GM12878 (cell line): ENCODE results near the gene MGAT2. TPM values are rescaled to one million over a fixed set of nuclear protein-coding genes. Genes with fewer than 3 reads are reported as not detected.

Experiments used
- ATAC-seq: fragments of 200-7000 bp; cut with Tn5 transposase; 3 replicates; pipeline ENCODE4 v1.9.1; 2020; ENCODE audit warnings: mild to moderate bottlenecking, moderate library complexity
- Bru-seq: library from RNA; stranded (reverse); fragments of 400-500 nt; gene quantifications from one replicate; lab custom pipeline; 2021; lab: Mats Ljungman, UMichigan
- BruChase-seq, 2 experiments: library from RNA; stranded (reverse); fragments of 400-500 nt; gene quantifications; one replicate each; lab custom pipeline; 2021; lab: Mats Ljungman, UMichigan
- BruUV-seq: library from RNA; stranded (reverse); fragments of 400-500 nt; replicated peaks from 2 replicates; lab custom pipeline; 2021; lab: Mats Ljungman, UMichigan
- CTCF ChIA-PET: fragments of 300-600 bp; sonication (Branson Sonifier 250); formaldehyde crosslinking; extraction: SDS; loops from one replicate; lab custom pipeline; 2021; ENCODE audit warnings: inconsistent platforms; lab: Yijun Ruan, JAX
- POLR2A ChIA-PET: fragments of 350-600 bp; formaldehyde crosslinking; extraction: SDS; loops from one replicate; lab custom pipeline; 2021; ENCODE audit warnings: inconsistent platforms; lab: Charles Lee
- RAD21 ChIA-PET: fragments of 300-600 bp; sonication (Branson Sonifier 250); formaldehyde crosslinking; loops from one replicate; lab custom pipeline; 2023; ENCODE audit warnings: antibody characterized with exemption; ENCODE audit not compliant: unreplicated experiment; lab: Charles Lee
- SMC1A ChIA-PET: fragments of 300-600 bp; sonication (Branson Sonifier 250); formaldehyde crosslinking; loops from one replicate; lab custom pipeline; 2023; ENCODE audit not compliant: unreplicated experiment, uncharacterized antibody; lab: Charles Lee
- DNase-seq: peaks from one replicate; pipeline ENCODE4 v3.0.0-alpha.2; 2011; ENCODE audit warnings: low read depth, low spot score
- FAIRE-seq: peaks from 3 replicates; lab custom pipeline; 2011; peaks lifted over from hg19 to GRCh38; lab: Jason Lieb, UNC
- H2AFZ ChIP-seq: 2 replicates; pipeline ENCODE4 v1.6.0; 2011; ENCODE audit warnings: low read depth, low read length, control low read depth; ENCODE audit not compliant: control insufficient read depth
- H3K27ac ChIP-seq: 2 replicates; pipeline ENCODE4 v1.5.1; 2011; ENCODE audit warnings: control low read depth; ENCODE audit not compliant: control insufficient read depth, insufficient read depth
- H3K27me3 ChIP-seq, 2 experiments: replicated peaks in 1 of 2; 2 replicates each; pipeline versions ENCODE4 v1.6.0 to v1.6.1; 2011; ENCODE audit warnings: low read length in 1 of 2; ENCODE audit not compliant: control insufficient read depth in 2 of 2, insufficient read depth in 2 of 2
- H3K36me3 ChIP-seq, 2 experiments: 2 replicates each; pipeline ENCODE4 v1.5.1; 2011; ENCODE audit warnings: low read length in 1 of 2; ENCODE audit not compliant: control insufficient read depth in 2 of 2, insufficient read depth in 2 of 2
- H3K4me1 ChIP-seq: 2 replicates; pipeline ENCODE4 v1.6.1; 2011; ENCODE audit warnings: mild to moderate bottlenecking, low read length, moderate library complexity, mixed read lengths; ENCODE audit not compliant: control insufficient read depth, insufficient read depth
- H3K4me2 ChIP-seq: 2 replicates; pipeline ENCODE4 v1.6.0; 2011; ENCODE audit warnings: control low read depth; ENCODE audit not compliant: control insufficient read depth, insufficient read depth
- H3K4me3 ChIP-seq: fragments of 200-600 bp; sonication (generic); 2 replicates; pipeline ENCODE4 v1.5.1; 2016
- H3K79me2 ChIP-seq: 2 replicates; pipeline ENCODE4 v1.6.0; 2011; ENCODE audit warnings: low read length; ENCODE audit not compliant: control insufficient read depth, insufficient read depth
- H3K9ac ChIP-seq: 2 replicates; pipeline ENCODE4 v1.8.0; 2011; ENCODE audit warnings: low read length, control low read depth, mixed read lengths; ENCODE audit not compliant: control insufficient read depth, insufficient read depth
- H3K9me3 ChIP-seq: replicated peaks from 3 replicates; pipeline ENCODE4 v1.5.1; 2011; ENCODE audit warnings: mild to moderate bottlenecking, low read length; ENCODE audit not compliant: control insufficient read depth, insufficient read depth
- H4K20me1 ChIP-seq: 2 replicates; pipeline ENCODE4 v1.6.0; 2011; ENCODE audit not compliant: control insufficient read depth, insufficient read depth
- BACH1 ChIP-seq: fragments of 450-650 bp; IDR thresholded peaks from 2 replicates; pipeline ENCODE4 v1.6.1; 2017; ENCODE audit warnings: mild to moderate bottlenecking, borderline replicate concordance
- EGR1 ChIP-seq, 2 experiments: IDR thresholded peaks; 1 replicate in 1 of 2; 2 replicates in 1 of 2; pipeline ENCODE4 v1.6.1; 2011 to 2012; ENCODE audit warnings: low read depth in 2 of 2, low read length in 2 of 2, borderline replicate concordance in 1 of 2, mild to moderate bottlenecking in 1 of 2, moderate library complexity in 1 of 2
- ESRRA ChIP-seq: IDR thresholded peaks from 2 replicates; pipeline ENCODE4 v1.6.1; 2012; ENCODE audit warnings: mild to moderate bottlenecking, low read length, improper control_type of control experiment
- EZH2 ChIP-seq: IDR thresholded peaks from 2 replicates; pipeline ENCODE4 v1.6.1; 2012; ENCODE audit warnings: low read depth, mild to moderate bottlenecking, control low read depth, inconsistent platforms, low read length, borderline replicate concordance; ENCODE audit not compliant: control insufficient read depth
- GATAD2B ChIP-seq: fragments of 450-650 bp; conservative IDR thresholded peaks from 2 replicates; pipeline ENCODE4 v1.6.1; 2017; ENCODE audit warnings: low read depth, mild to moderate bottlenecking, moderate library complexity
- HCFC1 ChIP-seq: fragments of 150-350 bp; IDR thresholded peaks from 2 replicates; pipeline ENCODE4 v1.6.1; 2014; ENCODE audit warnings: low read length
- MYC ChIP-seq: IDR thresholded peaks from 2 replicates; pipeline ENCODE4 v1.6.1; 2011; ENCODE audit warnings: mild to moderate bottlenecking, low read length, moderate library complexity, inconsistent platforms; ENCODE audit not compliant: insufficient read depth, insufficient replicate concordance, insufficient read length, severe bottlenecking
- NR2C2 ChIP-seq: IDR thresholded peaks from 2 replicates; pipeline ENCODE4 v1.6.1; 2011; ENCODE audit warnings: borderline replicate concordance, low read depth; ENCODE audit not compliant: control insufficient read depth, insufficient read length
- RAD21 ChIP-seq: IDR thresholded peaks from 2 replicates; pipeline ENCODE4 v1.6.1; 2011; ENCODE audit warnings: mild to moderate bottlenecking, low read depth, low read length, moderate library complexity; ENCODE audit not compliant: insufficient read depth
- RAD51 ChIP-seq: fragments of 450-650 bp; IDR thresholded peaks from 2 replicates; pipeline ENCODE4 v1.6.1; 2016; ENCODE audit warnings: moderate library complexity, mild to moderate bottlenecking, inconsistent platforms
- RELB ChIP-seq: fragments of 450-650 bp; IDR thresholded peaks from 2 replicates; pipeline ENCODE4 v1.6.1; 2017; ENCODE audit warnings: low read depth, mild to moderate bottlenecking, moderate library complexity
- SRF ChIP-seq, 2 experiments: IDR thresholded peaks; 2 replicates each; pipeline ENCODE4 v1.6.1; 2011; ENCODE audit warnings: low read depth in 2 of 2, low read length in 2 of 2, mild to moderate bottlenecking in 1 of 2, moderate library complexity in 1 of 2
- WRNIP1 ChIP-seq: IDR thresholded peaks from 2 replicates; pipeline ENCODE4 v1.6.1; 2011; ENCODE audit warnings: low read depth, low read length, improper control_type of control experiment, borderline replicate concordance
- ZBED1 ChIP-seq: IDR thresholded peaks from 2 replicates; pipeline ENCODE4 v1.6.1; 2016; ENCODE audit warnings: borderline replicate concordance
- WGBS: methylation state at CpG from one replicate; pipeline ENCODE4 v1.1.6; 2016; ENCODE audit warnings: low lambda C conversion rate; ENCODE audit not compliant: insufficient replicate concordance, insufficient coverage; ENCODE audit errors: missing lambda C conversion rate; 5-methylcytosine and 5-hydroxymethylcytosine counted together
- in situ Hi-C: fragments of 300-500 bp; cut with MboI; formaldehyde crosslinking; loops from 9 replicates; pipeline ENCODE4 v1.14.3; 2018; ENCODE audit warnings: mixed read lengths
- intact Hi-C: fragments of 100-400 bp; cut with micrococcal nuclease; formaldehyde crosslinking; loops from one replicate; pipeline ENCODE4 v1.14.2; 2022; ENCODE audit not compliant: unreplicated experiment
- long read RNA-seq, 2 experiments: library from polyadenylated mRNA; unstranded; transcript quantifications; one replicate each; pipeline ENCODE4 v2.0.0, GENCODE V29; 2019 to 2020
- polyA minus RNA-seq, 3 experiments: library from RNA; depleted of rRNA, polyadenylated mRNA; stranded (reverse); fragments of >200 nt; gene quantifications; 2 replicates each; pipeline ENCODE4 v1.2.3, GENCODE V29; 2011
- polyA plus RNA-seq, 11 experiments: library from polyadenylated mRNA; depleted of rRNA in 4 of 11; unstranded in 6 of 11; stranded (reverse) in 5 of 11; fragments of >200 nt; fragmentation: Nextera tagmentation in 4 of 11; fragmentation: Illumina TruSeq in 1 of 11; extraction: Ambion mirVana in 4 of 11; extraction: Trizol in 1 of 11; gene quantifications; 1 replicate in 1 of 11; 2 replicates in 10 of 11; pipeline versions ENCODE4 v1.2.1 to v1.2.3, GENCODE V29; 2011 to 2016; ENCODE audit warnings: inconsistent platforms in 2 of 11, missing spikeins in 2 of 11, low read depth in 1 of 11
- total RNA-seq, 4 experiments: library from RNA; depleted of rRNA in 3 of 4; stranded (reverse); fragments of >200 nt in 3 of 4; fragmentation: Illumina TruSeq in 1 of 4; extraction: Trizol in 1 of 4; gene quantifications; 2 replicates each; pipeline versions ENCODE4 v1.2.1 to v1.2.3, GENCODE V29; 2013 to 2021

The MGAT2 gene
- 32.0 and 34.6 TPM in 2 replicates for total RNA-seq (2013; cell fraction: nucleolus; rRNA removed)
- total RNA-seq (2014; rRNA removed), result 51.8 and 57.9 TPM in 2 replicates
- 38.5 and 38.6 TPM in 2 replicates for total RNA-seq (2014; rRNA removed; fragmentation: Illumina TruSeq; extraction: Trizol)
- total RNA-seq (2021), result 47.9 and 49.5 TPM in 2 replicates
- 3.2 TPM for polyA plus RNA-seq (2011; ENCODE audit: low read depth)
- polyA plus RNA-seq (2011; rRNA removed), result 26.6 and 35.3 TPM in 2 replicates
- 23.4 and 24.2 TPM in 2 replicates for polyA plus RNA-seq (2011; cell fraction: cytosol; rRNA removed)
- 15.5 and 17.3 TPM in 2 replicates for polyA plus RNA-seq (2011; cell fraction: nucleus; rRNA removed)
- 16.5 and 26.1 TPM in 2 replicates for polyA plus RNA-seq (2012)
- polyA plus RNA-seq (2014; fragmentation: Illumina TruSeq; extraction: Trizol), result 38.0 and 45.9 TPM in 2 replicates
- under 1 TPM in 1 of 2 experiments, not detected in 1; 0.03 TPM for polyA plus RNA-seq (2014; fragmentation: Nextera tagmentation; extraction: Ambion mirVana)
- 32.9 and 34.7 TPM in 2 replicates for polyA plus RNA-seq (2014; rRNA removed)
- polyA plus RNA-seq (2016; fragmentation: Nextera tagmentation; extraction: Ambion mirVana), result 10 to 100 TPM; 38.0 to 39.3 TPM
- 25.2 and 31.7 TPM in 2 replicates for polyA minus RNA-seq (2011; rRNA and poly(A)+ RNA removed)
- polyA minus RNA-seq (2011; cell fraction: cytosol; rRNA and poly(A)+ RNA removed), result 13.8 and 15.4 TPM in 2 replicates
- 18.0 and 25.3 TPM in 2 replicates for polyA minus RNA-seq (2011; cell fraction: nucleus; rRNA and poly(A)+ RNA removed)
- percentile 96 among the genes with signal in this experiment for Bru-seq, nascent RNA
- percentile 81 among the genes with signal in this experiment for BruChase-seq, experiment 1, labeled RNA remaining after a 6-hour chase
- percentile 98 among the genes with signal in this experiment for BruChase-seq, experiment 2, labeled RNA remaining after a 2-hour chase
- long read RNA-seq, experiment 1, transcript MGAT2-201 (1 exons, 2,687 nt), result major isoform, 11 of 11 reads
- long read RNA-seq, experiment 1, partial matches to known transcripts, result 0 of 11 reads
- long read RNA-seq, experiment 1, other reads (novel, unspliced or antisense), result 0 of 11 reads
- long read RNA-seq, experiment 2, transcript MGAT2-201 (1 exons, 2,687 nt), result major isoform, 17 of 17 reads
- long read RNA-seq, experiment 2, partial matches to known transcripts, result 0 of 17 reads
- long read RNA-seq, experiment 2, other reads (novel, unspliced or antisense), result 0 of 17 reads

DNA sequence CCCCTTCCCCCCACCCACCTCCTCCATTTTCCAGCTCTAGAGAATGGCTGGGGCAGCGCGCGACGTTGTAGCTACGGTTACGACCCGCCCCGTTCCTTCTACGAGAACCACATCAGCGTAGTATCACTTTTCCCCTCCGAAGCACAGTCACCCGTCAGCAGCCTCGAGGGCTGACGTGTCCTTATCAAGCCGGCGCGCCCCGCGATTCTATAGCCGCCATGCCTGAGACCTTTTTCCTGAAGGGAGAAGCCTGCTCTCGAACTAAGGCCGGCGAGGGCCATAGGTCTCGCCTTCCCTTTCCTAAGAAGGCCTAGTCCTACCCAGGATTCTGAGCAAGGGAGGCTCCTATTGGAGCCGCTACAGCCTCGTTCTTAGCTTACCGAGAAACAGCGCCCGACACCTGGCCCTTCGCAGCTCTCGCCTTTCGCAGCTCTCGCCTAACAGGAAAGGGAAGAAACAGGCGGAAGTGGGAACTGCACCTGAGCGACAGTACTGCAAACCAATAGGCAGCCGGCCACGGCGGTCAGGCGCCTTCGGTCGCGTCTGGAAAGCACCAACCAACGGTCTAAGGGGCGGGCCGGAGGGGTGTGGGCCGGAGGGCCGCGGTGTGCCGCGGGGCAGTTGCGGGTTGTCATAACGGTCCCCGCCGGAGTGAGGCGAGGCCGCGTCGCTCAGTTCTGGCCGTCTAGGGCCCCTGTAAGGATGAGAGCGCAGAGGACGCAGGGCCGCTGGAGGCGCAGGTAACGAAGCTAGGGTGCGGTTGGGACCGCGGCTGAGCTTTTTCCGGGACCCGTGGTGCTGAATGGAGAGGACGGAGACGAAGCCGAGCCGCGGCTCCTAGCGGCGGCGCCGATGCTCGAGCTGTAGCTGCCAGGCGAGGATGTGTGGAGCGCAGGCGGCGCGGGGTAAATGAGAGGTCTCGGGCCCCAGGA lies at the start of gene MGAT2, which contains the start of gene RPL36AL:
Gene MGAT2, plus strand, starts transcription at position 618 of the 932 bp plus-strand sequence. CDS start 470 bp downstream, outside the sequence.
Gene RPL36AL, minus strand, starts transcription at position 445 of the 932 bp plus-strand sequence. CDS start 1,522 bp downstream, outside the sequence.
- Histone ChIP-seq H2AFZ (peak within 1 kb of the TSS; percentile 73), H3K4me2 (peak within 1 kb of the TSS; percentile 95), H3K36me3 (peaks cover 0 to 6% of the 10 kb centered on the region in 2 experiments; a peak in 3 of 4 replicates), H3K4me1 (no peaks in the 10 kb centered on the region; the same call in 1 of the 2 replicates), H4K20me1 (no peaks in the 10 kb centered on the region), H3K4me3 (peak within 1 kb of the TSS; percentile 92), H3K27me3 (no peaks in the 10 kb centered on the region), H3K9me3 (no peaks in the 10 kb centered on the region), H3K9ac (peak within 1 kb of the TSS; percentile 98), H3K79me2 (peaks cover 82% of the 10 kb centered on the region), H3K27ac (peak within 1 kb of the TSS; percentile 98)
- ChIA-PET CTCF (interaction anchor here (0.8 to 2.7 kb wide), 15 partner anchors 9 to 242 kb away, joined by 3 to 23 read pairs (median 6); partner anchors contain the start of genes DNAAF2, LRR1, NEMF and RPS29), SMC1A (interaction anchor here (0.7 to 3.2 kb wide), 15 partner anchors 10 to 248 kb away, joined by 3 to 28 read pairs (median 5); partner anchors contain the start of genes LRR1 and RPS29), POLR2A (interaction anchor here (0.5 to 6.2 kb wide), 29 partner anchors 8 to 1157 kb away, joined by 3 to 122 read pairs (median 6); partner anchors contain the start of genes DNAAF2, KLHDC2, LRR1 and NEMF), RAD21 (interaction anchor here (0.7 to 5.8 kb wide), 15 partner anchors 9 to 742 kb away, joined by 3 to 82 read pairs (median 5); partner anchors contain the start of genes DNAAF2, KLHDC2, LRR1 and RPS29)
- ATAC-seq (peak; percentile 92), DNase-seq (peak; percentile 97), FAIRE-seq (peak; percentile 27)
- intact Hi-C loops (loop anchor here (1.0 to 5.0 kb wide), 3 partner anchors 22 to 1047 kb away; partner anchors contain the start of genes LRR1, RPS29 and SAV1), in situ Hi-C loops (loop anchor here (10.0 kb wide), 1 partner anchor 1204 kb away; no protein-coding TSS in a partner anchor)
- no TSS peak for BruUV-seq
- WGBS, result under 1% methylated on average over 78 of the region's 85 CpGs
- TF ChIP-seq EZH2 (no peak), RAD21 (no peak), NR2C2 (no peak), GATAD2B (peak; percentile 78), BACH1 (peak; percentile 88), ESRRA (no peak), RELB (peak; percentile 28), SRF (IDR thresholded peaks at IDR 0.05; ENCODE audit: low read depth in 2 of 2, low read length in 2 of 2) (0 out of 4 replicates have a peak, but pooled peaks of 1 of the 2 experiments have one; percentile 32), HCFC1 (no peak; the same call in 1 of the 2 replicates), EGR1 (IDR thresholded peaks at IDR 0.05; ENCODE audit: borderline replicate concordance in 1 of 2, low read depth in 2 of 2, low read length in 2 of 2) (0 out of 3 replicates have a peak, but pooled peaks of 1 of the 2 experiments have one; percentile 19), ZBED1 (no peak), WRNIP1 (no peak), MYC (peak; percentile 11), RAD51 (peak; percentile 74)
